ENCODE data around the gene FARS2.

FARS2 gene

GRCh38 chr6:5745081-5745480 lies 483.8 kb downstream of the FARS2 start:
- DNase-seq = no peak

- no peak for DNase-seq
Measured at GRCh38 chr6:5746053-5746758, 484.9 kb downstream of the FARS2 start.

- no peak for DNase-seq
Measured at GRCh38 chr6:5746759-5747130, 485.4 kb downstream of the FARS2 start.

GRCh38 chr6:5747379-5747778 lies 486.1 kb downstream of the FARS2 start:
- DNase-seq = no peak

GRCh38 chr6:5749016-5749650 lies 487.8 kb downstream of the FARS2 start:
- DNase-seq = no peak

GRCh38 chr6:5749651-5750215 lies 488.4 kb downstream of the FARS2 start:
- DNase-seq = no peak

GRCh38 chr6:5751525-5752390 lies 490.4 kb downstream of the FARS2 start:
- no peak for DNase-seq

GRCh38 chr6:5752391-5752680 lies 491.0 kb downstream of the FARS2 start:
- DNase-seq = no peak

- DNase-seq = no peak
Measured at GRCh38 chr6:5753209-5753608, 491.9 kb downstream of the FARS2 start.

GRCh38 chr6:5754904-5755303 lies 493.6 kb downstream of the FARS2 start:
- DNase-seq = no peak

GRCh38 chr6:5759571-5759970 lies 498.3 kb downstream of the FARS2 start:
- no peak for DNase-seq

GRCh38 chr6:5761370-5761769 lies 500.1 kb downstream of the FARS2 start:
- no peak for DNase-seq

GRCh38 chr6:5762561-5762968 lies 501.3 kb downstream of the FARS2 start:
- no peak for DNase-seq

- no peak for DNase-seq
Measured at GRCh38 chr6:5763407-5763806, 502.1 kb downstream of the FARS2 start.

- DNase-seq = no peak
Measured at GRCh38 chr6:5763871-5764270, 502.6 kb downstream of the FARS2 start.

GRCh38 chr6:5764401-5764955 lies 503.2 kb downstream of the FARS2 start:
- no peak for DNase-seq

GRCh38 chr6:5765141-5765760 lies 503.9 kb downstream of the FARS2 start:
- no peak for DNase-seq

GRCh38 chr6:5766260-5766659 lies 504.9 kb downstream of the FARS2 start:
- DNase-seq = no peak

- DNase-seq = no peak
Measured at GRCh38 chr6:5767471-5767870, 506.2 kb downstream of the FARS2 start.

GRCh38 chr6:5771211-5771610 lies 509.9 kb downstream of the FARS2 start:
- DNase-seq = no peak

GRCh38 chr6:5771759-5772390 lies 510.6 kb downstream of the FARS2 start:
- no peak for DNase-seq

- DNase-seq = no peak
Measured at GRCh38 chr6:5772408-5773120, 511.3 kb downstream of the FARS2 start.
